T47D (cell line): Measurements from ENCODE around the gene RACK1.

Experiments
- DNase-seq, 2 experiments: peaks; one replicate each; pipeline versions ENCODE4 v3.0.0 to v3.0.0-alpha.2; 2011 to 2012; ENCODE audit warnings: low read depth in 1 of 2, low spot score in 1 of 2
- JUND ChIP-seq: IDR thresholded peaks from 2 replicates; pipeline ENCODE4 v1.6.1; 2012; ENCODE audit warnings: low read depth
- in situ Hi-C: cut with HindIII; loops from 2 replicates; pipeline ENCODE4 v1.10.0; 2016; ENCODE audit warnings: low sequenced_read_pairs, low pct_unique_long_range_greater_than_20kb

The RACK1 gene

GRCh38 chr5:181187500-181188213, 56.0 kb downstream of the RACK1 start:
- peak in 1 of 2 experiments; percentile 90 for DNase-seq
- in situ Hi-C loops: no loop called here
- TF ChIP-seq JUND: no peak

- in situ Hi-C loops: no loop called here
- no peak for TF ChIP-seq JUND
- no peak for DNase-seq
These were observed 56.7 kb downstream of the RACK1 start for GRCh38 chr5:181186986-181187499.
